NB4 (cell line): ENCODE data around the gene LTB4R.

Experiments used
- MYC ChIP-seq: IDR thresholded peaks from 2 replicates; pipeline ENCODE4 v1.6.1; 2011; ENCODE audit warnings: low read depth, low read length
- POLR2A ChIP-seq: IDR thresholded peaks from 2 replicates; pipeline ENCODE4 v1.6.1; 2011; ENCODE audit warnings: mild to moderate bottlenecking; ENCODE audit not compliant: insufficient read length; ENCODE audit errors: extremely low read depth
- TF ChIP-seq, protein P1 (sequence below): IDR thresholded peaks from one replicate; pipeline ENCODE4 v1.5.1; 2012; ENCODE audit warnings: low read depth, low read length
- TF ChIP-seq, protein P2 (sequence below): IDR thresholded peaks from 2 replicates; pipeline ENCODE4 v1.6.1; 2011; ENCODE audit warnings: low read depth, low read length

DNA sequence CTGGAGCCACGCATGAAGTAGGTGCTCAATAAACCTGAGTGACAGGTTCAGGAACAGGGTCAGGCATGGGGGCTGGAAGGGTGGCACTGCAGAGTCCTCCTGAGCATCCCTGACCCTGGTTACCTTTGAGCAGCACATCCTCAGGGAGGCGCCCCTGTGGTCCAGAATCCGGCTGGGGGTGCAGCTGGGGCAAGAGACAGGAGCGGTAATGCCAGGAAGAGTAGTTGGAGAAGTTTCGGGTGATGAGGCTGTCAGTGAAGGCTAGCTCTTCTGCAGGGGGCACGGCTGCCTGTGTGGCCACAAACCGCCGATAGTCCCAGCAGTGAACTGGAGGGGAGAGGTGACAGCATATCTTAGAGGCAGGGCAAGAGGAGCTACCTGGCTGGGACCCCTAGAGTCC is 41.9 kb upstream of the LTB4R start:
- TF ChIP-seq, protein P1, sequence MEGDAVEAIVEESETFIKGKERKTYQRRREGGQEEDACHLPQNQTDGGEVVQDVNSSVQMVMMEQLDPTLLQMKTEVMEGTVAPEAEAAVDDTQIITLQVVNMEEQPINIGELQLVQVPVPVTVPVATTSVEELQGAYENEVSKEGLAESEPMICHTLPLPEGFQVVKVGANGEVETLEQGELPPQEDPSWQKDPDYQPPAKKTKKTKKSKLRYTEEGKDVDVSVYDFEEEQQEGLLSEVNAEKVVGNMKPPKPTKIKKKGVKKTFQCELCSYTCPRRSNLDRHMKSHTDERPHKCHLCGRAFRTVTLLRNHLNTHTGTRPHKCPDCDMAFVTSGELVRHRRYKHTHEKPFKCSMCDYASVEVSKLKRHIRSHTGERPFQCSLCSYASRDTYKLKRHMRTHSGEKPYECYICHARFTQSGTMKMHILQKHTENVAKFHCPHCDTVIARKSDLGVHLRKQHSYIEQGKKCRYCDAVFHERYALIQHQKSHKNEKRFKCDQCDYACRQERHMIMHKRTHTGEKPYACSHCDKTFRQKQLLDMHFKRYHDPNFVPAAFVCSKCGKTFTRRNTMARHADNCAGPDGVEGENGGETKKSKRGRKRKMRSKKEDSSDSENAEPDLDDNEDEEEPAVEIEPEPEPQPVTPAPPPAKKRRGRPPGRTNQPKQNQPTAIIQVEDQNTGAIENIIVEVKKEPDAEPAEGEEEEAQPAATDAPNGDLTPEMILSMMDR: no peak
- TF ChIP-seq POLR2A (no peak), MYC (no peak)
- TF ChIP-seq, protein P2, sequence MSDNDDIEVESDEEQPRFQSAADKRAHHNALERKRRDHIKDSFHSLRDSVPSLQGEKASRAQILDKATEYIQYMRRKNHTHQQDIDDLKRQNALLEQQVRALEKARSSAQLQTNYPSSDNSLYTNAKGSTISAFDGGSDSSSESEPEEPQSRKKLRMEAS: no peak
